Measurements from ENCODE around the gene CHD9.

- no peak for TF ChIP-seq ZSCAN18 (tag by site-specific recombination; IDR thresholded peaks at IDR 0.05)
- TF ChIP-seq KLF8 (tag by site-specific recombination; IDR thresholded peaks at IDR 0.05): no peak
- TF ChIP-seq ZBTB1 (tag by site-specific recombination; IDR thresholded peaks at IDR 0.05): no peak
- TF ChIP-seq ELK4 (IDR thresholded peaks at IDR 0.05; ENCODE audit: borderline replicate concordance, low read depth, low read length): no peak
- no peak for TF ChIP-seq ZNF580 (tag by site-specific recombination; IDR thresholded peaks at IDR 0.05)
These were observed 204.0 kb downstream of the CHD9 start for GRCh38 chr16:53258809-53259208.

All from HEK293 (cell line).